ENCODE results near the gene EIPR1. TPM values are rescaled to one million over a fixed set of nuclear protein-coding genes. Genes with fewer than 3 reads are reported as not detected.

EIPR1 gene
- total and polyA plus RNA-seq, 2 donors (not counting 1 experiment from before 2014, with no cell fraction given) = 22.3 to 23.9 TPM

DNA sequence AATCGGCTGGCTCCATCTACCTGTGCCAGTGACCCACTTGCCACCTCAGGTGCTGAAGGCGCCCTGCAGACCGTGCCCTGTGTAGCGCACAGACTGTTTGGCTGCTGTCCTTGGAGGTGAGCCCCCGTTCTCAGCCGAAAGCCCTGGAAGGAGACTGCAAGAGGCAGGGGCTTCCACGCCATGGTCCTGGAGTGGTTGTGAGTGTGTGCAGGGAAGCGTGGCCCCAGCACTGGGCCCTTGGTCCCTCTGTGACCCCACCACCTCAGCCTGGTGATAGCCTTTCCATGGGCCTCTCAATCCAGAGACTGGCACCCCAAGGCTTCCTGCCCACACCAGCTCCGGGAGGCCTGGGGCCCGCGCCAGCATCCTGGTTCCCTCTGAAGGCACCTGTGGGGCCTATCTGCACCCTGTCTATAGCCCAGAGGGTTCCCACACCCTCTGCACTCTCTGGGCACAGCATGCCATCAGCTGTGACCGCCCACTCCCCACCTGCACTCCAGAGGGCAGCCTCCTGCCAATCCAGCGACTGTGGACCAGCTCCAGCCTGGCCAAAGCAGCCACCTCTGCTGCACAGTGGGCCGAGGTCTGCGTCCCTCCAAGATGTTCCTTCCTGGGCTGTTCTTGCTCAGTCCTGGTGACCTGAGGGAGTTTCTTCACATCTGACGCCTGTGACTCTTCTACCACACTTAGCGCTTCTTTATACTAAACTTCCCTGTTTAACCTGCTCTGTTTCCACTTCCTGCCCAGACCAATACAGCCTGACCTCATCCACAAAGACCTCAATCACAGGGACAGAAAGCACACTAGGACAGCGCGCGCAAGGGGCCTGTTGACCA is 109.5 kb downstream of the EIPR1 start:
- Histone ChIP-seq H3K27me3 (ENCODE audit: control insufficient read depth, insufficient read depth, low read length) (no peaks in the 10 kb centered on the region), H3K4me1 (ENCODE audit: control insufficient read depth, extremely low read depth, insufficient read depth, low read length) (no peaks in the 10 kb centered on the region), H3K4me2 (ENCODE audit: extremely low read depth, insufficient read depth, low read length) (no peak overlapping the region), H3K79me2 (ENCODE audit: control insufficient read depth, insufficient read depth, low read length) (no peaks in the 10 kb centered on the region), H2AFZ (ENCODE audit: low read length) (no peak overlapping the region), H4K20me1 (ENCODE audit: control insufficient read depth, extremely low read depth, insufficient read depth, low read length) (no peaks in the 10 kb centered on the region), H3K36me3 (ENCODE audit: control insufficient read depth, insufficient read depth, low read length) (no peaks in the 10 kb centered on the region), H3K27ac (ENCODE audit: insufficient read depth, low read length) (no peak overlapping the region), H3K4me3 (replicated peaks in 1 of 4; ENCODE audit: control extremely low read depth in 1 of 4, insufficient read depth in 1 of 4, low read depth in 3 of 4, low read length in 4 of 4) (no peak overlapping the region), H3K9ac (ENCODE audit: insufficient read depth, low read length) (no peak overlapping the region), H3K9me3 (ENCODE audit: control insufficient read depth, insufficient read depth, low read depth, low read length) (no peaks in the 10 kb centered on the region)
- TF ChIP-seq, protein P1, sequence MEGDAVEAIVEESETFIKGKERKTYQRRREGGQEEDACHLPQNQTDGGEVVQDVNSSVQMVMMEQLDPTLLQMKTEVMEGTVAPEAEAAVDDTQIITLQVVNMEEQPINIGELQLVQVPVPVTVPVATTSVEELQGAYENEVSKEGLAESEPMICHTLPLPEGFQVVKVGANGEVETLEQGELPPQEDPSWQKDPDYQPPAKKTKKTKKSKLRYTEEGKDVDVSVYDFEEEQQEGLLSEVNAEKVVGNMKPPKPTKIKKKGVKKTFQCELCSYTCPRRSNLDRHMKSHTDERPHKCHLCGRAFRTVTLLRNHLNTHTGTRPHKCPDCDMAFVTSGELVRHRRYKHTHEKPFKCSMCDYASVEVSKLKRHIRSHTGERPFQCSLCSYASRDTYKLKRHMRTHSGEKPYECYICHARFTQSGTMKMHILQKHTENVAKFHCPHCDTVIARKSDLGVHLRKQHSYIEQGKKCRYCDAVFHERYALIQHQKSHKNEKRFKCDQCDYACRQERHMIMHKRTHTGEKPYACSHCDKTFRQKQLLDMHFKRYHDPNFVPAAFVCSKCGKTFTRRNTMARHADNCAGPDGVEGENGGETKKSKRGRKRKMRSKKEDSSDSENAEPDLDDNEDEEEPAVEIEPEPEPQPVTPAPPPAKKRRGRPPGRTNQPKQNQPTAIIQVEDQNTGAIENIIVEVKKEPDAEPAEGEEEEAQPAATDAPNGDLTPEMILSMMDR (conservative IDR thresholded peaks at IDR 0.05 in 1 of 2, IDR thresholded peaks at IDR 0.05 in 1 of 2; ENCODE audit: low read depth in 1 of 2, low read length in 2 of 2) = no peak
- DNase-seq (ENCODE audit: low read depth in 2 of 2) = no peak

DNA sequence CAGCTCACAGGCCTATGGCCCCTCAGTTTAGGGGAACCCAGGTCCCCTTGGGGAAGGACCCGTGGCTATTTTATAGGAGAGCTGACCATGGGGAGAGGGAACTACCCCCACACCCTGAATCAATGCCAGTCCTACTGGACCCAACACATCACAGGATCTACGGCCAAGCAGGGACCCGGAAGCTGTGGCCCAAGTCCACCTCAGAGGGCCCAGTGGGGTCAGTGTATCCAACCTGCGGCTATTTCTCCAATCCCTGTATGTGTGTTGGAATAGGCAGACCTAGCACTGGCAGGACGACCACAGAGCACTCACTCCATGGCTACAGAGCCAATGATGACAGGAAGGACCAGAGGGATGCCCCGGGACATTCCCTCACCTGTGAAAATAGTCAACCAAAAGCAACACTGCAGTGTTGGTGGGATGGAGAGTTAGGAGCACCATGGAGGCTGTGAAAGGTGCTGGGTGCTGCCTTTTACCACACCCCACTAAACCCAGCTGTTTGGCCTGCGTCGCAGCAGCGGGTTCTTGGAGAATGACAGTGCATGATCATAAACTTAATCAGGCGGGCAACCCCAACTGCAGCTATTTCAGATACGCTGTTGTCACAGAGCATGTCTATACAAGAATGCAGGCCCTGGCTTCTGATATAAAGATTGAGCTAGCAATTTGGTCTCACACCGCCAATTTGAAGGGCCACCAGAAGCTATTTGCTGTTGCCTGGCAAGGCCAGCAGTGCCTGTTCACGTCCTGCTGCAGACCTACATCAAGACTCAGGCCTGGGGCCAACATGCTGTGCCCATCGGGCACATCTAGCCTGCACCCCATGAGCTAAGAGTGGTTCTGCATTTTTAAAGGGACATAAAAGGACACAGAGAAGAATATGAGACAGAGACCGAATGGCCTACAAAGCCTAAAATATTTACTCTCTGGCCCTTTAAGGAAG is 110.4 kb downstream of the EIPR1 start:
- no peaks in the 10 kb centered on the region for H3K27me3 ChIP-seq (ENCODE audit: control insufficient read depth, insufficient read depth, low read length)
- no peak overlapping the region for H3K4me3 ChIP-seq (replicated peaks in 1 of 4; ENCODE audit: control extremely low read depth in 1 of 4, insufficient read depth in 1 of 4, low read depth in 3 of 4, low read length in 4 of 4)
- no peaks in the 10 kb centered on the region for H3K4me1 ChIP-seq (ENCODE audit: control insufficient read depth, extremely low read depth, insufficient read depth, low read length)
- H3K4me2 ChIP-seq (ENCODE audit: extremely low read depth, insufficient read depth, low read length) = no peak overlapping the region
- TF ChIP-seq, protein P1 (conservative IDR thresholded peaks at IDR 0.05 in 1 of 2, IDR thresholded peaks at IDR 0.05 in 1 of 2; ENCODE audit: low read depth in 1 of 2, low read length in 2 of 2) = no peak
- no peak for TF ChIP-seq EZH2 (IDR thresholded peaks at IDR 0.05; ENCODE audit: low read length, missing control alignments)
- no peaks in the 10 kb centered on the region for H3K79me2 ChIP-seq (ENCODE audit: control insufficient read depth, insufficient read depth, low read length)
- H4K20me1 ChIP-seq (ENCODE audit: control insufficient read depth, extremely low read depth, insufficient read depth, low read length) = no peaks in the 10 kb centered on the region
- H2AFZ ChIP-seq (ENCODE audit: low read length) = no peak overlapping the region
- no peaks in the 10 kb centered on the region for H3K9me3 ChIP-seq (ENCODE audit: control insufficient read depth, insufficient read depth, low read depth, low read length)
- DNase-seq (ENCODE audit: low read depth in 2 of 2) = no peak
- no peak overlapping the region for H3K9ac ChIP-seq (ENCODE audit: insufficient read depth, low read length)
- H3K27ac ChIP-seq (ENCODE audit: insufficient read depth, low read length) = no peak overlapping the region
- H3K36me3 ChIP-seq (ENCODE audit: control insufficient read depth, insufficient read depth, low read length) = no peaks in the 10 kb centered on the region
